Urinary bladder (tissue), 4 donors: Measurements from ENCODE around the gene ZNF398. TPM values are rescaled to one million over a fixed set of nuclear protein-coding genes. Genes with fewer than 3 reads are reported as not detected.

ENCODE experiments used
- DNase-seq: peaks from one replicate; pipeline ENCODE4 v3.0.0-alpha.2; 2015; ENCODE audit errors: extremely low spot score
- H3K27ac ChIP-seq: one replicate; pipeline ENCODE4 v1.5.1; 2013; ENCODE audit warnings: low read depth, mild to moderate bottlenecking, moderate library complexity
- H3K36me3 ChIP-seq: one replicate; pipeline ENCODE4 v1.6.1; 2013; ENCODE audit warnings: mild to moderate bottlenecking, moderate library complexity; ENCODE audit not compliant: insufficient read depth
- H3K4me1 ChIP-seq: one replicate; pipeline ENCODE4 v1.6.1; 2013; ENCODE audit warnings: mild to moderate bottlenecking, moderate library complexity; ENCODE audit not compliant: insufficient read depth
- H3K4me3 ChIP-seq: one replicate; pipeline ENCODE4 v1.5.1; 2013; ENCODE audit warnings: low read depth, low read length
- WGBS: extraction: QIAGEN DNeasy Blood & Tissue Kit; methylation state at CpG from one replicate; pipeline ENCODE4 v1.1.7; 2013; 5-methylcytosine and 5-hydroxymethylcytosine counted together
- polyA plus RNA-seq: library from polyadenylated mRNA; stranded (reverse); fragments of 200-250 nt; gene quantifications from one replicate; pipeline ENCODE4 v1.2.3, GENCODE V29; 2013
- total RNA-seq: library from RNA; depleted of rRNA; stranded (reverse); fragments of >200 nt; gene quantifications from one replicate; pipeline ENCODE4 v1.2.3, GENCODE V29; 2014
- donor health status: healthy with polysubstance abuse.
- donor health status: healthy.

ZNF398 gene, protein sequence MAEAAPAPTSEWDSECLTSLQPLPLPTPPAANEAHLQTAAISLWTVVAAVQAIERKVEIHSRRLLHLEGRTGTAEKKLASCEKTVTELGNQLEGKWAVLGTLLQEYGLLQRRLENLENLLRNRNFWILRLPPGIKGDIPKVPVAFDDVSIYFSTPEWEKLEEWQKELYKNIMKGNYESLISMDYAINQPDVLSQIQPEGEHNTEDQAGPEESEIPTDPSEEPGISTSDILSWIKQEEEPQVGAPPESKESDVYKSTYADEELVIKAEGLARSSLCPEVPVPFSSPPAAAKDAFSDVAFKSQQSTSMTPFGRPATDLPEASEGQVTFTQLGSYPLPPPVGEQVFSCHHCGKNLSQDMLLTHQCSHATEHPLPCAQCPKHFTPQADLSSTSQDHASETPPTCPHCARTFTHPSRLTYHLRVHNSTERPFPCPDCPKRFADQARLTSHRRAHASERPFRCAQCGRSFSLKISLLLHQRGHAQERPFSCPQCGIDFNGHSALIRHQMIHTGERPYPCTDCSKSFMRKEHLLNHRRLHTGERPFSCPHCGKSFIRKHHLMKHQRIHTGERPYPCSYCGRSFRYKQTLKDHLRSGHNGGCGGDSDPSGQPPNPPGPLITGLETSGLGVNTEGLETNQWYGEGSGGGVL
- total RNA-seq (16.3 TPM), polyA plus RNA-seq (6.8 TPM)

DNA sequence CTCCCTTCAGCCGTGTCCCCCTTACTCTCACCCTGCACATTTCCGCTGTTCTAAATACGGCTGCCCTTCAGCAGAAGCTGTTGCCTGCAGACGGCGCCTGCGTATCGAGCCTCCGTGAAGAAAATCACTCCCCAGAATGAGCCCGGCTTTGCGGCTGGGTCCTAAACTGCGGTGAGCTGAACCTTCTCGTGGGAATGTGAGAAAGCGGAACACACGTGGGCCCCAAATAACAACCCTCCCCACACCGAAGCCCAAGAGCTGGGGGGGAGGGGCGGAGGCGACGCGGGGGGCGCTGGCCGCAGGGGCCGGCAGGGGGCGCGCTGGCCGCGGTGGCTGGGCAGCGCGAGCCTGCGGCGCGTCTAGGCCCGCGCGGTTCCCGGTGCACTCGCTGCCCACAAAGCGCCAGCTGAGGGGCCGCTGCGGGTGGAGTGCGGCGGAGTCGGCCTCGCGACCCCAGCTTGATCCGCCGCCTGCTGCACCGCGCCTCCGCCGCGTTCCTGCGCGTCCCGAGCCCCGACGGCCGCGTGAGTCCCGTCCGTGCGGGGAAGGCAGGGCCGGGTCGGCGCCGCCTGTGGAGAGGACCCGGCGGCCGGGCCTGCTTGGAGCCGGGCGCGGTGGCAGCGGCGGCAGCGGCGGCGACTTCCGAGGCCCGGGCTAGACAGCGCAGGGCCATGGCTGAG lies at the start of gene ZNF398:
Gene ZNF398 (plus strand): TSS at position 382 of the 680 bp plus-strand sequence. CDS start 290 bp downstream, at position 672.
- H3K27ac ChIP-seq = peak within 1 kb of the TSS; percentile 86
- no peaks in the 10 kb centered on the region for H3K36me3 ChIP-seq
- H3K4me1 ChIP-seq = no peaks in the 10 kb centered on the region
- H3K4me3 ChIP-seq = peak within 1 kb of the TSS; percentile 84
- DNase-seq = no peak
- WGBS = under 1% methylated on average over 79 of the region's 79 CpGs

GRCh38 chr7:149099058-149099457 lies 48.2 kb upstream of the ZNF398 start:
- 74% methylated on average over 6 of the region's 6 CpGs for whole genome bisulfite sequencing
- no peak overlapping the region for H3K27ac ChIP-seq

DNA sequence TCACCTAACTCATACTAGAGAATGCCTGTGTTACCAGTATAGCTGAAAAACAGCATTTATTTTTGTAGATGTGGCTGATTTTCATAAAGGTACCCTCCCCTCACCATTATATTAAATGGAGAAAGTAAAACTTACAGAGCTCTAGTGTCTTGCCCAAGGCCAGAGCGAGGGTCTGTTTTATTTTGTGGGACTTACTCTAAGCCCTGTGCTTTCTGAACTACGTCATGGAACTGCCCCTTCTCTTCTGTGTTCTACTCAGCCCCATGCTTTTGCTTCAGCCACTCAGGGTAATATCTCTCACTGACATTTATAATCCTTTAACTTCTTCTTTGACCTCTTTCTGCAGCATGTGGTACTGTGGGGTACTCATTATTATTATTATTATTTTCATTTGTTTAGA lies 46.4 kb upstream of the ZNF398 start:
- no peak for DNase-seq
- Histone ChIP-seq H3K27ac (no peak overlapping the region), H3K36me3 (no peaks in the 10 kb centered on the region), H3K4me1 (no peaks in the 10 kb centered on the region), H3K4me3 (no peak overlapping the region)
- WGBS = 79% methylated on average over 2 of the region's 2 CpGs

More at GRCh38 chr7:149099058-149099457, 48.2 kb upstream of the ZNF398 start:
- Histone ChIP-seq H3K4me3 (no peak overlapping the region), H3K36me3 (no peaks in the 10 kb centered on the region), H3K4me1 (no peaks in the 10 kb centered on the region)
- DNase-seq = no peak

DNA sequence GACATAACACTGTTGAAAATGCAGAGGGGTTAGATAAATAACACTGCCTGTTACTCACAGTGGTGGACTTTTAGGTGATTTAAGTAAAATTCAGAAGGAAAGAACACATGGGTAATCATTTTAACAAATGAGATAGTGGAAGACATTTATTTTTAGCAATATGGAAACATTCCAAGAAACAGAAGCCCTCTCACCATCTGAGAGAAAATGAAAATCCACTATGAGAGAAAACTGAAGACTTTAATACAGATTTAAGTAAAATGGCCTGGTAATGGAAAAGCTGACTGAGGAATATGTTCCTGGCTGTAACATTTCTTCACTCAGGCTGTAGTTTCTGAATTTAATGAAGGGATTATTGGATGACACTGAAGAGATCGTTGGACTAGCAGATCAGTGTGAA lies 44.6 kb upstream of the ZNF398 start:
- Histone ChIP-seq H3K36me3 (no peaks in the 10 kb centered on the region), H3K4me1 (no peaks in the 10 kb centered on the region), H3K4me3 (no peak overlapping the region), H3K27ac (no peak overlapping the region)
- 73% methylated on average over 1 of the region's 1 CpG for WGBS
- DNase-seq = no peak

- no peak for DNase-seq
- no peak overlapping the region for H3K27ac ChIP-seq
- no peaks in the 10 kb centered on the region for H3K4me1 ChIP-seq
- no peaks in the 10 kb centered on the region for H3K36me3 ChIP-seq
- WGBS = 94% methylated on average over 9 of the region's 9 CpGs
- no peak overlapping the region for H3K4me3 ChIP-seq
Measured at GRCh38 chr7:149103424-149103823, 43.8 kb upstream of the ZNF398 start.

DNA sequence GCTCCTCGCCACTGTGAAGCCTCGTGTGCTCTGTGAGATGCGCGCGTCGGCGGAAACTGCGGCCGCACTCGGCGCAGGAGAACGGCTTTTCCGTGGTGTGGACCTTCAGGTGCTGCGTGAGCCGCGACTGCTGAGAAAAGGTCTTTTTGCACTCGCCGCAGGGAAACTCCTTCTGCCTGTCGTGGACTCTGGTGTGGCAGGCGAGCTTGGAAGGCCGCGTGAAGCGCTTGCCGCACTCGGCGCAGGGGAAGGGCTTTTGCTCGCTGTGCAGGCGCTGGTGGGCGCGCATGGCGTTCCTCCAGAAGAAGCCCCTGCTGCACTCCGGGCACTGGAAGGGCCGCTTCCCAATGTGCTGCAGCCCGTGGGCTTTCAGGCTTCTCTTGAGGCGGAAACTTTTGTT lies 43.0 kb upstream of the ZNF398 start:
- 97% methylated on average over 35 of the region's 35 CpGs for whole genome bisulfite sequencing
- H3K27ac ChIP-seq = no peak overlapping the region
- no peak overlapping the region for H3K4me3 ChIP-seq
- no peaks in the 10 kb centered on the region for H3K4me1 ChIP-seq
- H3K36me3 ChIP-seq = no peaks in the 10 kb centered on the region
- no peak for DNase-seq

DNA sequence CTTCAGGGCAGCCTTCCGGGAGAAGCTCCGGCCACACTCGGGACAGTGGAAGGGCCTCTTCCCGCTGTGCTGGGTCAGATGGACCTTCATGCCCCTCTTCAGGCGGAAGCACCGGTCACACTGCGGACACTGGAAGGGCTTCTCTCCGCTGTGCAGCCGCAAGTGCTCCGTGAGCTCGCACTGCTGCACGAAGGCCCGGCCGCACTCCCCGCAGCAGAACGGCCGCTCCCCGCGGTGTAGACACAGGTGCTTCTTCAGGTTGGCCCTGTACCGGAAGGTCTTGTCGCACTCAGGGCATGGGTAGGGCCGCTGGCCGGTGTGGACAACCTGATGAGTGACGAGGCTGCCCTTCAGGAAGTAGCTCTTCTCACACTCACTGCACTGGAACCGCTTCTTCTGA lies 42.5 kb upstream of the ZNF398 start:
- Histone ChIP-seq H3K27ac (no peak overlapping the region), H3K36me3 (no peaks in the 10 kb centered on the region), H3K4me3 (no peak overlapping the region), H3K4me1 (no peaks in the 10 kb centered on the region)
- WGBS = 96% methylated on average over 25 of the region's 25 CpGs
- DNase-seq = no peak

- no peak overlapping the region for H3K4me3 ChIP-seq
- no peak overlapping the region for H3K27ac ChIP-seq
- H3K4me1 ChIP-seq = no peaks in the 10 kb centered on the region
- DNase-seq = no peak
- no peaks in the 10 kb centered on the region for H3K36me3 ChIP-seq
- WGBS = 89% methylated on average over 12 of the region's 12 CpGs
Measured at GRCh38 chr7:149109969-149110368, 37.3 kb upstream of the ZNF398 start.

DNA sequence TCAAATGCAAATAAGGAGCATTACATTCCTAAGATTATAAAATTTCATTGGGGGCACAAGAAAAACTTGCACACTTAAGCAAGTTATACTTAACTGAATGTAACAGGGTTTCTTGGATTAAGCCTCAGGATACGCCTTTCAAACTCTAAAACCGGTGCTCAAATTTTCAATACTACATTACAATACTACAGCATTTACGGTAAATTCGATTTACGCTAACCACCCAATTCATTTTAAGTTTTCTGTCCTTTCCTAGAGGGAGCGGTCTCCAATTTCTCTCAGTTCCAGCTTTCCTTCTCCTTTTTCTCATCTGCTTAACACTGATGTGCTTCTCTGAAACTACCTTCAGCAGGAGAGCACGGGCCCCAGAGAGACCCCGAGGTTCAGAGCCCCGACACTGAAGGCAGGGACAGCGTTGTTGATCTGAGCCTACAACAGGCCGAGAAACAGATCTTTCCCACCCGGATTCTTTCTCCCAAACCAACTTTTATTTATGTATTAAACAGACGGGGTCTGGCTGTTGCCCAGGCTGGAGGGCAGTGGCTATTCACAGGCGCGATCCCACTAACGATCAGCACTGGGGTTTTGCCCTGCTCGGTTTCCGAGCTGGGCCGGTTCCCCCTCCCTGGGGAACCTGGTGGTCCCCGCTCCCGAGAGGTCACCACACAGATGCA lies 21.9 kb upstream of the ZNF398 start:
- 3% methylated on average over 21 of the region's 21 CpGs for WGBS
- H3K36me3 ChIP-seq = peaks cover 2% of the 10 kb centered on the region
- peak overlapping the region; percentile 83 for H3K27ac ChIP-seq
- H3K4me1 ChIP-seq = peaks cover 2% of the 10 kb centered on the region
- peak overlapping the region; percentile 68 for H3K4me3 ChIP-seq
- DNase-seq = no peak

GRCh38 chr7:149125863-149126661 lies 21.2 kb upstream of the ZNF398 start, which contains the start of gene ZNF425:
Gene ZNF425, minus strand, starts transcription at chr7:149126324. Its CDS starts 111 bp downstream, at chr7:149126213.
- Histone ChIP-seq H3K27ac (peak within 1 kb of the TSS; percentile 95), H3K4me3 (peak within 1 kb of the TSS; percentile 68), H3K4me1 (peaks cover 2% of the 10 kb centered on the region), H3K36me3 (peaks cover 2% of the 10 kb centered on the region)
- WGBS = under 1% methylated on average over 72 of the region's 72 CpGs
- DNase-seq = peak; percentile 76

DNA sequence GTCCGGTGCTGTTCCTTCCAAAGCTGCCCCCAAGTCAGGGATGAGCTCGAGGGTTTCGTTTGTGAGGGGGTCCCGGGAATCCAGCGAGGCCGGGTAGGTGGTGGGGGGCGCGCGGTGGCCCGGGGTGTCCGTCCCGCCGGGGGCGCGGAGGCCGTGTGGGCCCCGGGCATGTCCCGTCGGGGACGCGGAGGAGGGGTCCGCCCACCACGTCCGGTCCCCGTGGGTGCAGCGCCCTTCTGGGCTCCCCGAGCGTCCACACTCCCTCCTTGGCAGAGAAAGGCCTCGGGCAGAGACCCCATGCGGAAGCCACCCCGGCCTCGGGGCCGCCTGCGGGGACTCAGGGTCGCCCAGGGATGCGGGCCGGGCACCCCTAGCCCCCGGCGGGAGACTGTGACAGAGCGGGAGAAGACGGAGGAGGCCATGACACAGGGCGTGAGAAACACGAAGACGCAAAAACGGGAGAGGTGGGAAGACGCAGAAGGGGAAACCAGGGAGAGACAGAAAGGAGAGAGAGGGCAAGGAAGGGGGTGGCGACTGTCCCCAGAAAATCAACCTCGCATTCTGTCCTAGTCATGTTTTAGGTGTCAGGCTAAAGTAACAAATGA lies 20.5 kb upstream of the ZNF398 start:
- Histone ChIP-seq H3K4me3 (peak overlapping the region; percentile 68), H3K27ac (peak overlapping the region; percentile 95), H3K36me3 (peaks cover 2% of the 10 kb centered on the region), H3K4me1 (peaks cover 2% of the 10 kb centered on the region)
- 1% methylated on average over 48 of the region's 48 CpGs for WGBS
- no peak for DNase-seq

DNA sequence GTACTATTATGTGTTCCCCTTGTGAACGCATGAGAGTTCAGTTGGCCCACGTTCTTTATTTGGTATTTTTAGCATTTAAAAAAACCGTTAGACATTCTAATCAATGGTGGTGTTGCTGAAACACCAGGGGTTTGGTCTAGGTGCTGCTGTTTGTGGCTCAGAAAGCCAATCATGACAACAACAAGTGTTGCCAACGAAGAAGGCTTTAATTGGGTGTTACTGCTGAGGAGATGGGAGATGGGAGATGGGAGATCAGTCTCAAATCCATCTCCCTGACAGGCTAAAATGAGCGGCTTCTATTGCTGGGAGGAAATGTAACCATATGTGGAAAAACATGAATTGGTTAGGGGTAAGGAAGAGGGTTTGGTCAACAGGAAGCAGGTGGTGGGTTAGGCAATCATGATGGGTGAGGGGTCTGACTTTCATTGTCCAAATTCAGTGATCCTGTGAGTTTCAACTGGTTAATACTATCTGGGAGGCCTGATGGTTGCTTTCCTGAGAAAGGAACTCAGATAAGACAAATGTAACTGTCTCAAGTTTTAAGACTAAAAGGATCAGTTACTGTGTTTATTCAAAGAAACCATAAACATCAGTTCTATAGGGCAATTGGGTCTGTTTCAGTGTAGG lies 16.6 kb upstream of the ZNF398 start:
- Histone ChIP-seq H3K4me3 (no peak overlapping the region), H3K36me3 (peaks cover 2% of the 10 kb centered on the region), H3K27ac (no peak overlapping the region), H3K4me1 (no peaks in the 10 kb centered on the region)
- 95% methylated on average over 5 of the region's 5 CpGs for WGBS
- DNase-seq = no peak
